Tibial nerve (tissue), 4 donors: ENCODE measurements around the gene SLC22A31.

Source experiments
- EP300 ChIP-seq, 2 donors: sonication (generic); formaldehyde crosslinking; IDR thresholded peaks; one replicate each; pipeline ENCODE4 v1.6.1; 2017; ENCODE audit warnings: antibody characterized with exemption in 2 of 2, mild to moderate bottlenecking in 1 of 2
- POLR2A ChIP-seq, 2 donors: fragments of 450-650 bp; IDR thresholded peaks; one replicate each; pipeline ENCODE4 v1.6.1; 2017; ENCODE audit warnings: antibody characterized with exemption in 2 of 2, mild to moderate bottlenecking in 2 of 2, moderate library complexity in 2 of 2
- TF ChIP-seq, protein P1 (sequence below), 5 experiments: fragments of 200-600 bp in 3 of 5; fragments of 450-650 bp in 2 of 5; sonication (generic) in 3 of 5; IDR thresholded peaks; one replicate each; pipeline ENCODE4 v1.5.1; 2016 to 2019; ENCODE audit warnings: antibody characterized with exemption in 5 of 5, mild to moderate bottlenecking in 3 of 5, moderate library complexity in 2 of 5

DNA sequence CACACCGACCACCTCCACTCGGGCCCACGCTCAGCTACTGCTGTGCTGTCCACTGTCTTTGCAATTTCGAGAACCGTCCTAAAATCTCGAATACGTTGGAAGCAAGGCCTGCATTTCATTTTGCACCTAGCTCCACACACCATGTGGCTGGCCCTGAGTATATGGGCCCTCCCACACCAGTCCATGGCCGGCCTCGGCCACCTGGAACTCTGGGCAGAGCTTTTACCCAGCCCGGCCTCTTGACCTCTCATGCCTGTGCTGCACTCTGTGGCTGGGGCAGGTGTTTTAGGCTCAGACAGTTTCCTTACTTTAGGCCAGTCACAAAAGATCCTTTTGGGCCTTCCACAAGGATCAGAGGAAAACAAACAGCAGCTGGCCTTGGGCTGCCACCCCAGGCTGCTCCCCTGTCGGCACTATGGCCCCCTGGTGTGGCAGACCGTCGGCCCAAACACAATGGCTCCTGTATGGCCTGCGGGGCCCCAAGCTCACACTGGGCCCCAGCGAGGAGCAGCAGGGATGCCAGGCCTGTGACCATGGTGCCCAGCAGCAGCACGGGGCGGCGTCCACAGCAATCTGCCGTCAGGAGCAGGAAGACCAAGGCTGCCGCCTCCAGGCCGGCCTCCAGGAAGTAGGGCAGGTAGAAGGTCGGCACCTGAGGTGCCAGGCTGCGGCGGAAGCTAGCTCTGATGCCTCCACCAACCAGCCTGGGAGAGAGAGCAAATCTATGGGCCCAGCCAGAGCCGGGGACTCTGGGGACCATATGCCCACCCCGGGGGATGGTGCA is 2.5 kb downstream of the SLC22A31 start:
- TF ChIP-seq, protein P1, sequence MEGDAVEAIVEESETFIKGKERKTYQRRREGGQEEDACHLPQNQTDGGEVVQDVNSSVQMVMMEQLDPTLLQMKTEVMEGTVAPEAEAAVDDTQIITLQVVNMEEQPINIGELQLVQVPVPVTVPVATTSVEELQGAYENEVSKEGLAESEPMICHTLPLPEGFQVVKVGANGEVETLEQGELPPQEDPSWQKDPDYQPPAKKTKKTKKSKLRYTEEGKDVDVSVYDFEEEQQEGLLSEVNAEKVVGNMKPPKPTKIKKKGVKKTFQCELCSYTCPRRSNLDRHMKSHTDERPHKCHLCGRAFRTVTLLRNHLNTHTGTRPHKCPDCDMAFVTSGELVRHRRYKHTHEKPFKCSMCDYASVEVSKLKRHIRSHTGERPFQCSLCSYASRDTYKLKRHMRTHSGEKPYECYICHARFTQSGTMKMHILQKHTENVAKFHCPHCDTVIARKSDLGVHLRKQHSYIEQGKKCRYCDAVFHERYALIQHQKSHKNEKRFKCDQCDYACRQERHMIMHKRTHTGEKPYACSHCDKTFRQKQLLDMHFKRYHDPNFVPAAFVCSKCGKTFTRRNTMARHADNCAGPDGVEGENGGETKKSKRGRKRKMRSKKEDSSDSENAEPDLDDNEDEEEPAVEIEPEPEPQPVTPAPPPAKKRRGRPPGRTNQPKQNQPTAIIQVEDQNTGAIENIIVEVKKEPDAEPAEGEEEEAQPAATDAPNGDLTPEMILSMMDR (IDR thresholded peaks at IDR 0.05) = no peak
- TF ChIP-seq EP300 (IDR thresholded peaks at IDR 0.05) (no peak), POLR2A (IDR thresholded peaks at IDR 0.05) (no peak)
